Heart left ventricle (tissue), 13 donors: ENCODE data around the gene TAS1R3.

Experiments
- POLR2A ChIP-seq, 2 donors: fragments of 450-650 bp; IDR thresholded peaks; one replicate each; pipeline ENCODE4 v1.6.1; 2017; ENCODE audit warnings: antibody characterized with exemption in 2 of 2, mild to moderate bottlenecking in 2 of 2, moderate library complexity in 2 of 2
- TF ChIP-seq, protein P1 (sequence below), 12 donors: fragments of 200-600 bp; sonication (generic) in 4 of 12; IDR thresholded peaks; one replicate each; pipeline versions ENCODE4 v1.5.0 to v1.8.0; 2018 to 2022; ENCODE audit warnings: antibody characterized with exemption in 12 of 12, mild to moderate bottlenecking in 5 of 12
- donor health status: ischemic (EF 13 %, LVEDD 7.1; RV severe dilation, severe dysfunction).
- donor health status: DM: no; HTN: yes; CAD: no.
- donor health status: DM: no; HTN: no; CAD: no.
- donor health status: ischemic (EF 25% LVEDD 6.9; RV normal size, moderate dysfunction).
- donor health status: ischemic (EF 25% LVEDD 5.7; RV mildly dilated, moderate dysfunction).
- donor health status: ischemic (EF 35%, LVEDD 5.7; RV mildly dilated, moderate dysfunction).
- donor health status: nonischemic (EF 11% LVEDD 7.7; RV severe dilation, severe dysfunction).
- donor health status: DM: yes; HTN: yes; CAD: no.
- donor health status: PGD.
- donor health status: ischemic (EF 29% LVEDD 5.4; RV normal size, mild dysfunction).
- donor health status: nonischemic (EF 23%, LVEDD 6.1; RV moderate dilation, normal function).

DNA sequence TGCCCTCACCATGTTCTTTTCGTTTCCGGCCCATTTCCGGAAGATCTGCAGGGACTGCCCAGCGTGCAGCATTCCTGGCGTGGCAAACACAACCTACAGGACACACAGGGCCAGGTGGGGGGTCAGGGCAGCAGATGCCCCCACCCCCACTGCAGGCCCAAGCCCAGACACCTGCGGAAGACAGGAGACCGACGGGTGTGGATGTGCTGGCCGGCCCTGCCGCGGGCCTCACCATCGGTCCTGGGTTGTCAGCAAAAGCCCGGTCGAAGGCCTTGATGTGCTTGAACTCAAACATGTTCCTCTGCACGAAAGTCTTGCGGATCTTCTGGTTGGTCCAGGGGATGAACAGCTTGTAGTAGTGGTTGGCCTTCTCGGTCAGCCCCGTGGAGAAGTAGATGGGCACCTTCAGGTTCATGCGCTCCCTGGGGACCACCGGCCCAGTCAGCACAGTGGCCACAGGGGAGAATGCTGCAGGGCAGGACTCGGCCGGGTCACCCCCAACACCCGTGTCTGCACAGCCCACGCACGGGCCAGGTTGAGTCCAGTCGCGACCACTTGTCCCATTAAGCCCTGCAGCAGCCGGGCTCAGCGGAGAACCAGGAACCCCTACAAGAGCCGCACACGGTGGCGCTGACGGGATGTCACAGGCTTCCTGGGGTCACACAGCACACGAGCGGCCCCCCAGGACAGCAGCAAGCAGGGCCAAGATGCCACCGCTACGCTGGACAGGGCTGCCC, 17.4 kb upstream of the TAS1R3 start:
- TF ChIP-seq, protein P1, sequence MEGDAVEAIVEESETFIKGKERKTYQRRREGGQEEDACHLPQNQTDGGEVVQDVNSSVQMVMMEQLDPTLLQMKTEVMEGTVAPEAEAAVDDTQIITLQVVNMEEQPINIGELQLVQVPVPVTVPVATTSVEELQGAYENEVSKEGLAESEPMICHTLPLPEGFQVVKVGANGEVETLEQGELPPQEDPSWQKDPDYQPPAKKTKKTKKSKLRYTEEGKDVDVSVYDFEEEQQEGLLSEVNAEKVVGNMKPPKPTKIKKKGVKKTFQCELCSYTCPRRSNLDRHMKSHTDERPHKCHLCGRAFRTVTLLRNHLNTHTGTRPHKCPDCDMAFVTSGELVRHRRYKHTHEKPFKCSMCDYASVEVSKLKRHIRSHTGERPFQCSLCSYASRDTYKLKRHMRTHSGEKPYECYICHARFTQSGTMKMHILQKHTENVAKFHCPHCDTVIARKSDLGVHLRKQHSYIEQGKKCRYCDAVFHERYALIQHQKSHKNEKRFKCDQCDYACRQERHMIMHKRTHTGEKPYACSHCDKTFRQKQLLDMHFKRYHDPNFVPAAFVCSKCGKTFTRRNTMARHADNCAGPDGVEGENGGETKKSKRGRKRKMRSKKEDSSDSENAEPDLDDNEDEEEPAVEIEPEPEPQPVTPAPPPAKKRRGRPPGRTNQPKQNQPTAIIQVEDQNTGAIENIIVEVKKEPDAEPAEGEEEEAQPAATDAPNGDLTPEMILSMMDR (IDR thresholded peaks at IDR 0.05), result no peak
- TF ChIP-seq POLR2A (IDR thresholded peaks at IDR 0.05), result no peak
